NAMALWA (cell line): ENCODE results near the gene CPXM1.

Source experiments
- DNase-seq: peaks from one replicate; pipeline ENCODE4 v3.0.0-alpha.2; 2015; ENCODE audit warnings: low spot score

CPXM1 gene

DNA sequence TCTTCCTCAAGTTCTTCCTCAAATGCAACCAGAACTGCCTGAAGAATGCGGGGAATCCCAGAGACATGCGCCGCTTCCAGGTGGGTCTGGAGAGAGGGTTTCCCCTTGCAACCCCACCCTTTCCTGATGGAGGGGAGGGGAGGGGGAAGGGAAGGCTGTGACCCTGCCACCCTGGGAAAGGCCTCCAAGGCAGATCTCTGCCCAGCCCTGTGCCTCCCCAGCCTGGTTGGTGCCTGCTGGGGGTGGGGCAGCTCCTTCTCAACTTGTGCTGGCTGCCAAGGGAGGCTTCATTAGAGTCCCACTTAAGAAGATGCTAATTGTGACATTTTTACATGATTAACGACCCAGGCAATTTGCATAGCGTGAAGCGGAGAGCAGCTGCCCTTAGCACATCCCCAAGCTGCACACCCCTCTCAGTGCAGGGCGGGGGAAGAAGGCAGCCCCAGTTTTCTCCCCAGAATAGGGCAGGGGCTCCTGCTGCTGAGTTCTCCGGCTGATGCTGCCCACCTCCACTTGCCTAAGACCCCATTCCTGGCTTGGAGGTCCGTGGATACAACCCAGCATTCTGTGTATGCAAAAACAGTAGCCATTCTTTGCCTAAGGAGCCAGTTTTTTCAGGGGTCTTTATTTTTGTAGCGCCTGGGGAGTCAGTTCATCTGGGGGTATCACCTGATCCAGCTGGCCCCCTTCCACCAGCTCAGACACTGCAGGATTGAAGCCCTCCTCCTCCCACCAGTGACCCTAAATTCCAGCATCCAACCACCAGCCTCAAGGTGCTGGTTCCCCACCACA, 51.7 kb downstream of the CPXM1 start:
- DNase-seq, result peak; percentile 35

GRCh38 chr20:2747676-2748235, 52.7 kb downstream of the CPXM1 start:
- DNase-seq, result no peak

- DNase-seq, result no peak
Measured at GRCh38 chr20:2746636-2747265, 53.7 kb downstream of the CPXM1 start.

DNA sequence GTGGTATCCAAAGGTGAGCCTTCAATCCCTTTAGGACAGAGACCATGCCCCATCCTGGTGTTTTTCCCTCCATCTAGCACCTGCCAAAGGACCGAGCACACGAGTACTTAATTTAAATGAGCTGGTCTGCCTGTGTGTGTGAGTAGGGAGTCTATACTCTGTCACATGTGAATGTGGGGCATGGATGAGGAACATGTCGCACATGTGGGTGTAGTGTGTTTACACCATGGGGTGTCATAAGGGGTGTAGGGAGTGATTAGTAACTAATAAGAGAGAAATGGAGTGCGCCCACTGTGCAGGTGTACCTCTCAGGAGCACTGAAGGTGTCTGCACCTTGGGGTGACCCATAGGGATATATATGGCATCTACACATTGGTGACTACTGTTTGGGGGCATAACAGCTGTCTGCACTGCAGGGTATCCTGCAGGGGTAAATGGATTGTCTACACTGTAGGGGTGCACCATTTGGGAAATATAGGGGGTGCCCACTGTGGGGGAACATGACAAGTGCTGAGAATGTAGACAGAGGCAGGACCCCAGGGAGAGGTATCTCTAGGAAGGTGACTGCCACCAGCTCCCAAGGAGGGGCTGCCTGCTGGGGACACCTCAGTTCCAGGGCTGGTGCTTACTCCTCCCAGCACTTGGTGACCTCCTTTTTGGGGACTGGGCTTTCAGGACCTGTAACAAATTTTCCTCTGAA, 54.3 kb downstream of the CPXM1 start:
- DNase-seq, result no peak

DNA sequence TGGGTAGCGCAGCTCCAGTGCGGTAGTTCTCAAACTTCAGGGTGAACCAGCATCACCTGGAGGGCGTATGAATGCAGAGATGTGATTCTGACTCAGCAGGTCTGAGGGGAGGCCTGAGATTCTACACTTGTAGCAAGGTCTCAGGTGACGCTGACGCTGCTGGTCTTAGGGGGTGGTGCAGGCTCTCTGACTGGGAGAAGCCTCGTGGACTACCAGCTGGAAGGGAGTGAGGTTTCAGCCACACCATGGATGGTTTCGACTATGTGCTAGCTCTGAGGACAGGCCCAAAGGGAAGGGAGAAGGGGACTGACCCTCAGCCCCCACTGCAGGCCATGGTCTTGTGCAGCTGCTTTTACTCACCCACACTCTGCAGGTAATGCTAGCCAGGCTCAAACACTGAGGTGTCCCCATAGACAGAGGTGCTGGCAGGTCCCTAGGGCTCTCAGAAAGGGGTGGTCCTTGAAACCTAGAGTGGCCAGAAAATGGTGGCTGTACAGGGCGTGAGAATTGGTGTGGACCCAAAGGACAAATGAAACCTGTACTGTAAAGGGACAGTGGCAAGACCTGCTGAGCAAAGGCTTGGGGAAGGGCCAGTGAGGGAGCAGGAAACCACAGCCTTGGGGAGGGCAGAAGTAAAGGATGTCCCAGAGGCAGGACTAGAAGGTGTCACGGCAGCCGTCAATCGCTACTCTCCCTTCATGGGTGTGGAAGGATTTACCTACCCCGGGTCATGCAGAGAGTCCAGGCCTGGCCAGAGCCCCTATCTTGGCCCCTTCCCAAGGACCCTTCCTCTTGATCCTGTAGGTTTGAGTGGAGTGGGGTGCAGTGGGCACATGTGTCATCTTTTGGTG, 55.1 kb downstream of the CPXM1 start:
- DNase-seq, result no peak
